Measurements from ENCODE around the gene TRPC4.

DNA sequence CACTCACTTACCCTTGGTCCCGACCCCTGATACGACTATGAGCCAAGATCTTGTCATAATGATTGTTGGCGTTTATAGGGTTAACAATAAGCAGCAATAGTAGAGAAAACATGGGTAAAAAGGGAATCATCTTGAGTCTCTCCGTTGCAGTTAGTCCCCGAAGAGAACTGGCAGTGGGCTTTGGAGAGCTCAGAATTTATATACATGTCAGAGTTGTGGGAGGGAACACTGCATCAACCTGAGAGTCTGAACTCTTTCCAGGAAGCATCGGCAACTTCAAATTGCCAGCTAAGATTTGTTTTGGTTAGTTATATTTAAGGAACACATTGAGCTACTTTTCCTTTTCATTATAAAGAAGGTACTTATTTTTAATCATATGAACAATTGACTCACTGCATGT, 271.0 kb downstream of the TRPC4 start, which contains the start of gene POSTN:
- TF ChIP-seq, protein P1, sequence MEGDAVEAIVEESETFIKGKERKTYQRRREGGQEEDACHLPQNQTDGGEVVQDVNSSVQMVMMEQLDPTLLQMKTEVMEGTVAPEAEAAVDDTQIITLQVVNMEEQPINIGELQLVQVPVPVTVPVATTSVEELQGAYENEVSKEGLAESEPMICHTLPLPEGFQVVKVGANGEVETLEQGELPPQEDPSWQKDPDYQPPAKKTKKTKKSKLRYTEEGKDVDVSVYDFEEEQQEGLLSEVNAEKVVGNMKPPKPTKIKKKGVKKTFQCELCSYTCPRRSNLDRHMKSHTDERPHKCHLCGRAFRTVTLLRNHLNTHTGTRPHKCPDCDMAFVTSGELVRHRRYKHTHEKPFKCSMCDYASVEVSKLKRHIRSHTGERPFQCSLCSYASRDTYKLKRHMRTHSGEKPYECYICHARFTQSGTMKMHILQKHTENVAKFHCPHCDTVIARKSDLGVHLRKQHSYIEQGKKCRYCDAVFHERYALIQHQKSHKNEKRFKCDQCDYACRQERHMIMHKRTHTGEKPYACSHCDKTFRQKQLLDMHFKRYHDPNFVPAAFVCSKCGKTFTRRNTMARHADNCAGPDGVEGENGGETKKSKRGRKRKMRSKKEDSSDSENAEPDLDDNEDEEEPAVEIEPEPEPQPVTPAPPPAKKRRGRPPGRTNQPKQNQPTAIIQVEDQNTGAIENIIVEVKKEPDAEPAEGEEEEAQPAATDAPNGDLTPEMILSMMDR (conservative IDR thresholded peaks at IDR 0.05; ENCODE audit: low read length), result no peak
- no peak for TF ChIP-seq EZH2phosphoT487 (IDR thresholded peaks at IDR 0.05; ENCODE audit: borderline replicate concordance)
